Measurements from ENCODE around the gene TCF4.

GRCh38 chr18:55232506-55232905, 355.5 kb downstream of the TCF4 start:
- TF ChIP-seq POLR2AphosphoS5 (IDR thresholded peaks at IDR 0.05; ENCODE audit: low read depth, low read length): no peak
- TF ChIP-seq SIN3A (IDR thresholded peaks at IDR 0.05; ENCODE audit: borderline replicate concordance, insufficient read depth, low read depth, low read length): no peak
- TF ChIP-seq, protein P1, sequence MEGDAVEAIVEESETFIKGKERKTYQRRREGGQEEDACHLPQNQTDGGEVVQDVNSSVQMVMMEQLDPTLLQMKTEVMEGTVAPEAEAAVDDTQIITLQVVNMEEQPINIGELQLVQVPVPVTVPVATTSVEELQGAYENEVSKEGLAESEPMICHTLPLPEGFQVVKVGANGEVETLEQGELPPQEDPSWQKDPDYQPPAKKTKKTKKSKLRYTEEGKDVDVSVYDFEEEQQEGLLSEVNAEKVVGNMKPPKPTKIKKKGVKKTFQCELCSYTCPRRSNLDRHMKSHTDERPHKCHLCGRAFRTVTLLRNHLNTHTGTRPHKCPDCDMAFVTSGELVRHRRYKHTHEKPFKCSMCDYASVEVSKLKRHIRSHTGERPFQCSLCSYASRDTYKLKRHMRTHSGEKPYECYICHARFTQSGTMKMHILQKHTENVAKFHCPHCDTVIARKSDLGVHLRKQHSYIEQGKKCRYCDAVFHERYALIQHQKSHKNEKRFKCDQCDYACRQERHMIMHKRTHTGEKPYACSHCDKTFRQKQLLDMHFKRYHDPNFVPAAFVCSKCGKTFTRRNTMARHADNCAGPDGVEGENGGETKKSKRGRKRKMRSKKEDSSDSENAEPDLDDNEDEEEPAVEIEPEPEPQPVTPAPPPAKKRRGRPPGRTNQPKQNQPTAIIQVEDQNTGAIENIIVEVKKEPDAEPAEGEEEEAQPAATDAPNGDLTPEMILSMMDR (IDR thresholded peaks at IDR 0.05): no peak
- TF ChIP-seq REST (IDR thresholded peaks at IDR 0.05; ENCODE audit: insufficient read depth in 1 of 2, low read depth in 2 of 2, low read length in 1 of 2): no peak
- no peak for TF ChIP-seq TCF7L2 (IDR thresholded peaks at IDR 0.05; ENCODE audit: low read depth, low read length)

Measured in Panc1 (cell line).